Thoracic aorta (tissue), 2 donors: ENCODE measurements around the gene DNM2. TPM values are rescaled to one million over a fixed set of nuclear protein-coding genes. Genes with fewer than 3 reads are reported as not detected.
"Not testable (repeated sequence)": the region's sequence is repeated elsewhere in the genome, so short reads cannot be mapped to it uniquely, and the experiment has no call there.

Source experiments
- ATAC-seq: fragments of 150-250 bp; one replicate; pipeline ENCODE4 v1.8.0; 2017; ENCODE audit warnings: low read depth; ENCODE audit not compliant: insufficient number of reproducible peaks, low FRiP score
- DNase-seq: peaks from one replicate; pipeline ENCODE4 v3.0.0-alpha.2; 2020; ENCODE audit warnings: low spot score
- H3K27ac ChIP-seq, 2 donors: fragments of 200-600 bp; sonication (generic); 1 replicate in 1 of 2; 2 replicates in 1 of 2; pipeline ENCODE4 v1.5.1; 2016; ENCODE audit warnings: mild to moderate bottlenecking in 2 of 2, moderate library complexity in 2 of 2
- H3K27me3 ChIP-seq: fragments of 200-600 bp; sonication (generic); replicated peaks from 2 replicates; pipeline ENCODE4 v1.6.0; 2016; ENCODE audit warnings: mild to moderate bottlenecking; ENCODE audit not compliant: insufficient read depth
- H3K36me3 ChIP-seq: fragments of 200-600 bp; sonication (generic); one replicate; pipeline ENCODE4 v1.5.1; 2016
- H3K4me1 ChIP-seq, 2 donors: fragments of 200-600 bp; sonication (generic); 1 replicate in 1 of 2; 2 replicates in 1 of 2; pipeline versions ENCODE4 v1.5.1 to v1.6.0; 2016; ENCODE audit warnings: low read depth in 2 of 2, mild to moderate bottlenecking in 1 of 2; ENCODE audit not compliant: control insufficient read depth in 1 of 2
- H3K4me3 ChIP-seq: fragments of 200-600 bp; sonication (generic); 2 replicates; pipeline ENCODE4 v1.5.1; 2016; ENCODE audit warnings: mild to moderate bottlenecking
- H3K9me3 ChIP-seq: fragments of 200-600 bp; sonication (generic); 2 replicates; pipeline ENCODE4 v1.5.1; 2016
- CTCF ChIP-seq: fragments of 200-600 bp; sonication (generic); IDR thresholded peaks from one replicate; pipeline ENCODE4 v1.5.1; 2019; ENCODE audit warnings: antibody characterized with exemption
- total RNA-seq, 2 donors: library from RNA; depleted of rRNA; stranded (reverse); fragments of >200 nt; gene quantifications; one replicate each; pipeline versions ENCODE4 v1.1.0 to v1.2.3, GENCODE V29; 2016

The DNM2 gene
- total RNA-seq, 2 donors from 2014 or later = 153 to 195 TPM

GRCh38 chr19:10854350-10855089 is 136.6 kb downstream of the DNM2 start:
- Histone ChIP-seq H3K4me3 (no peak overlapping the region), H3K4me1 (no peaks in the 10 kb centered on the region), H3K27ac (no peak overlapping the region), H3K9me3 (no peaks in the 10 kb centered on the region), H3K27me3 (no peaks in the 10 kb centered on the region), H3K36me3 (no peaks in the 10 kb centered on the region)
- TF ChIP-seq CTCF = no peak
- DNase-seq (no peak), ATAC-seq (no peak)

GRCh38 chr19:10855879-10856522 is 138.1 kb downstream of the DNM2 start:
- H3K27me3 ChIP-seq = no peaks in the 10 kb centered on the region
- no peak overlapping the region for H3K27ac ChIP-seq
- TF ChIP-seq CTCF = peak; percentile 42
- no peak overlapping the region for H3K4me3 ChIP-seq
- DNase-seq (no peak), ATAC-seq (no peak)
- no peaks in the 10 kb centered on the region for H3K4me1 ChIP-seq
- no peaks in the 10 kb centered on the region for H3K9me3 ChIP-seq
- H3K36me3 ChIP-seq = no peaks in the 10 kb centered on the region

GRCh38 chr19:10856899-10857298 is 139.0 kb downstream of the DNM2 start:
- not testable (repeated sequence) for H3K27ac ChIP-seq, DNase-seq, ATAC-seq, H3K27me3 ChIP-seq, H3K4me3 ChIP-seq, H3K9me3 ChIP-seq, H3K36me3 ChIP-seq, H3K4me1 ChIP-seq

- Histone ChIP-seq H3K9me3 (no peaks in the 10 kb centered on the region), H3K27me3 (no peaks in the 10 kb centered on the region), H3K4me3 (no peak overlapping the region), H3K27ac (no peak overlapping the region), H3K36me3 (no peaks in the 10 kb centered on the region), H3K4me1 (peaks cover 0 to 9% of the 10 kb centered on the region in 2 donors)
- TF ChIP-seq CTCF = peak; percentile 35
- no peak for DNase-seq
- ATAC-seq = no peak
These were observed 140.4 kb downstream of the DNM2 start for GRCh38 chr19:10858204-10858828.

- no peaks in the 10 kb centered on the region for H3K9me3 ChIP-seq
- peaks cover 0 to 18% of the 10 kb centered on the region in 2 donors for H3K4me1 ChIP-seq
- peak; percentile 33 for TF ChIP-seq CTCF
- H3K4me3 ChIP-seq = no peak overlapping the region
- H3K36me3 ChIP-seq = no peaks in the 10 kb centered on the region
- H3K27me3 ChIP-seq = no peaks in the 10 kb centered on the region
- H3K27ac ChIP-seq = no peak overlapping the region
- DNase-seq = no peak
- ATAC-seq = no peak
These were observed 143.3 kb downstream of the DNM2 start for GRCh38 chr19:10861103-10861651.
